B cell (primary cell): Measurements from ENCODE around the gene DAD1. TPM values are rescaled to one million over a fixed set of nuclear protein-coding genes. Genes with fewer than 3 reads are reported as not detected.
"Not testable (repeated sequence)": the region's sequence is repeated elsewhere in the genome, so short reads cannot be mapped to it uniquely, and the experiment has no call there.

Experiments
- ATAC-seq: fragments of 200-7000 bp; cut with Tn5 transposase; one replicate; pipeline ENCODE4 v1.10.0; 2021; ENCODE audit warnings: low read depth, mild to moderate bottlenecking, moderate number of reproducible peaks, moderate library complexity
- CTCF ChIA-PET: fragments of 350-600 bp; sonication (Branson Sonifier 250); formaldehyde crosslinking; loops from one replicate; lab custom pipeline; 2021; ENCODE audit warnings: antibody characterized with exemption, inconsistent platforms; lab: Charles Lee
- POLR2A ChIA-PET: fragments of 350-600 bp; sonication (Branson Sonifier 250); formaldehyde crosslinking; loops from one replicate; lab custom pipeline; 2021; ENCODE audit warnings: antibody characterized with exemption; lab: Charles Lee
- DNase-seq: peaks from one replicate; pipeline ENCODE4 v3.0.0; 2013
- H2AFZ ChIP-seq: 2 replicates; pipeline ENCODE4 v1.6.1; 2012; ENCODE audit warnings: mild to moderate bottlenecking, low read depth, low read length; ENCODE audit not compliant: insufficient read depth, poor library complexity, severe bottlenecking
- H3K27ac ChIP-seq, 2 donors: 1 replicate in 1 of 2; 2 replicates in 1 of 2; pipeline ENCODE4 v1.5.1; 2012 to 2013; ENCODE audit warnings: low read length in 2 of 2, mild to moderate bottlenecking in 2 of 2, moderate library complexity in 1 of 2
- H3K27me3 ChIP-seq, 4 experiments: fragments of 200-600 bp in 1 of 4; sonication (generic) in 1 of 4; replicated peaks in 1 of 4; 1 replicate in 2 of 4; 2 replicates in 2 of 4; pipeline versions ENCODE4 v1.6.1 to v1.7.0; 2013 to 2016; ENCODE audit warnings: low read length in 3 of 4, mild to moderate bottlenecking in 2 of 4, mixed read lengths in 1 of 4, moderate library complexity in 1 of 4; ENCODE audit not compliant: insufficient read depth in 4 of 4, control insufficient read depth in 3 of 4; ENCODE audit errors: control extremely low read depth in 1 of 4
- H3K36me3 ChIP-seq, 2 experiments: replicated peaks in 1 of 2; 1 replicate in 1 of 2; 2 replicates in 1 of 2; pipeline versions ENCODE4 v1.6.1 to v1.7.1; 2013; ENCODE audit warnings: low read length in 1 of 2; ENCODE audit not compliant: insufficient read depth in 2 of 2, control insufficient read depth in 1 of 2; ENCODE audit errors: control extremely low read depth in 1 of 2, extremely low read depth in 1 of 2
- H3K4me1 ChIP-seq, 2 donors: fragments of 200-600 bp in 1 of 2; sonication (generic) in 1 of 2; 1 replicate in 1 of 2; 2 replicates in 1 of 2; pipeline versions ENCODE4 v1.5.1 to v1.6.1; 2013 to 2017; ENCODE audit warnings: low read length in 2 of 2; ENCODE audit not compliant: control insufficient read depth in 2 of 2, insufficient read depth in 2 of 2
- H3K4me2 ChIP-seq: replicated peaks from 2 replicates; pipeline ENCODE3; 2012; ENCODE audit warnings: mild to moderate bottlenecking, low read depth, low read length; ENCODE audit not compliant: poor library complexity, severe bottlenecking
- H3K4me3 ChIP-seq, 5 experiments: fragments of 200-600 bp in 1 of 5; sonication (generic) in 1 of 5; 1 replicate in 3 of 5; 2 replicates in 2 of 5; pipeline versions ENCODE4 v1.5.1 to v1.7.0; 2011 to 2016; ENCODE audit warnings: low read length in 4 of 5, mild to moderate bottlenecking in 4 of 5, low read depth in 2 of 5, control low read depth in 1 of 5, moderate library complexity in 1 of 5; ENCODE audit not compliant: insufficient read depth in 1 of 5; ENCODE audit errors: control extremely low read depth in 1 of 5, extremely low read depth in 1 of 5
- H3K79me2 ChIP-seq: fragments of 200-600 bp; sonication (generic); one replicate; pipeline ENCODE4 v1.6.0; 2016; ENCODE audit warnings: low read length; ENCODE audit not compliant: control insufficient read depth, insufficient read depth
- H3K9ac ChIP-seq: fragments of 200-600 bp; sonication (generic); 2 replicates; pipeline ENCODE4 v1.6.1; 2017; ENCODE audit warnings: mild to moderate bottlenecking, low read length, moderate library complexity
- H3K9me3 ChIP-seq, 3 donors: one replicate each; pipeline versions ENCODE4 v1.6.1 to v1.7.1; 2013; ENCODE audit warnings: low read length in 2 of 3; ENCODE audit not compliant: control insufficient read depth in 2 of 3, insufficient read depth in 1 of 3; ENCODE audit errors: control extremely low read depth in 1 of 3
- H4K20me1 ChIP-seq: 2 replicates; pipeline ENCODE4 v1.6.0; 2012; ENCODE audit warnings: mild to moderate bottlenecking, low read length; ENCODE audit not compliant: insufficient read depth, control insufficient read depth, poor library complexity, severe bottlenecking
- H3K27ac Mint-ChIP-seq: one replicate; pipeline ENCODE4 v1.8.0; 2021; ENCODE audit warnings: mixed read lengths
- H3K27me3 Mint-ChIP-seq: one replicate; pipeline ENCODE4 v1.8.0; 2021; ENCODE audit warnings: mixed read lengths
- H3K4me1 Mint-ChIP-seq: one replicate; pipeline ENCODE4 v1.8.0; 2021; ENCODE audit warnings: mixed read lengths
- H3K4me3 Mint-ChIP-seq: one replicate; pipeline ENCODE4 v1.8.0; 2021; ENCODE audit warnings: mixed read lengths
- H3K9me3 Mint-ChIP-seq: one replicate; pipeline ENCODE4 v1.8.0; 2022; ENCODE audit warnings: mixed read lengths; ENCODE audit not compliant: insufficient read depth
- CTCF ChIP-seq: fragments of 200-600 bp; IDR thresholded peaks from one replicate; pipeline ENCODE4 v1.8.0; 2022; ENCODE audit warnings: antibody characterized with exemption, mild to moderate bottlenecking
- EZH2 ChIP-seq: IDR thresholded peaks from 2 replicates; pipeline ENCODE4 v1.6.1; 2012; ENCODE audit warnings: borderline replicate concordance, low read depth, mild to moderate bottlenecking, moderate library complexity, low read length; ENCODE audit not compliant: insufficient read depth, poor library complexity, severe bottlenecking
- WGBS: methylation state at CpG from one replicate; pipeline ENCODE4 v1.1.5; 2013; ENCODE audit warnings: missing lambda C conversion rate; ENCODE audit not compliant: insufficient coverage; 5-methylcytosine and 5-hydroxymethylcytosine counted together
- intact Hi-C: fragments of 100-400 bp; cut with micrococcal nuclease; formaldehyde crosslinking; loops from one replicate; pipeline ENCODE4 v1.10.0; 2022
- polyA plus RNA-seq: library from polyadenylated mRNA; depleted of rRNA; stranded (reverse); fragments of >200 nt; gene quantifications from 2 replicates; pipeline ENCODE4 v1.2.3, GENCODE V29; 2012
- total RNA-seq, 2 donors: library from RNA; stranded (reverse); fragments of 120-200 nt in 1 of 2; gene quantifications; 1 replicate in 1 of 2; 2 replicates in 1 of 2; pipeline versions ENCODE4 v1.2.3 to v1.2.4, GENCODE V29; 2013 to 2022

The DAD1 gene
- total and polyA plus RNA-seq, 2 donors (not counting 1 experiment from before 2014, with no cell fraction given): 77.4 to 114 TPM

GRCh38 chr14:22544881-22545420 lies 44.1 kb downstream of the DAD1 start:
- ATAC-seq: no peak
- Histone ChIP-seq H3K27me3 (no peaks in the 10 kb centered on the region), H3K27ac (no peak overlapping the region), H3K4me1 (peaks cover 11 to 17% of the 10 kb centered on the region in 2 donors), H3K4me3 (no peak overlapping the region), H2AFZ (no peak overlapping the region), H3K4me2 (no peak overlapping the region), H3K79me2 (peaks cover 4% of the 10 kb centered on the region), H4K20me1 (no peaks in the 10 kb centered on the region), H3K9ac (no peak overlapping the region), H3K9me3 (no peaks in the 10 kb centered on the region), H3K36me3 (peaks cover 0 to 2% of the 10 kb centered on the region in 2 experiments)
- TF ChIP-seq CTCF (no peak), EZH2 (no peak)
- POLR2A ChIA-PET: interaction anchor here (2.6 kb wide), 1 partner anchor 11 kb away, joined by 8 read pairs; no protein-coding TSS in a partner anchor
- Mint-ChIP-seq H3K4me3 (no peak overlapping the region), H3K27ac (peak overlapping the region; percentile 5), H3K9me3 (no peaks in the 10 kb centered on the region), H3K27me3 (no peaks in the 10 kb centered on the region), H3K4me1 (peaks cover 53% of the 10 kb centered on the region)
- CTCF ChIA-PET: interaction anchor here (1.1 to 1.7 kb wide), 6 partner anchors 8 to 153 kb away, joined by 3 to 6 read pairs (median 4); no protein-coding TSS in a partner anchor
- 7% methylated on average over 3 of the region's 8 CpGs for WGBS
- DNase-seq: no peak
- intact Hi-C loops: loop anchor here (5.0 kb wide), 1 partner anchor 38 kb away; no protein-coding TSS in a partner anchor

GRCh38 chr14:22544406-22544805 lies 44.6 kb downstream of the DAD1 start:
- Histone ChIP-seq H3K36me3 (peaks cover 0 to 2% of the 10 kb centered on the region in 2 experiments), H3K4me2 (no peak overlapping the region), H3K79me2 (peaks cover 8% of the 10 kb centered on the region), H4K20me1 (no peaks in the 10 kb centered on the region), H3K9ac (no peak overlapping the region), H3K27me3 (no peaks in the 10 kb centered on the region), H3K27ac (no peak overlapping the region), H2AFZ (no peak overlapping the region), H3K9me3 (no peaks in the 10 kb centered on the region), H3K4me3 (no peak overlapping the region), H3K4me1 (peaks cover 6 to 12% of the 10 kb centered on the region in 2 donors)
- TF ChIP-seq EZH2 (no peak), CTCF (no peak)
- no peaks in the 10 kb centered on the region for H3K27me3 Mint-ChIP-seq
- ATAC-seq (no peak), DNase-seq (no peak)
- WGBS: 100% methylated on average over 2 of the region's 2 CpGs
- CTCF ChIA-PET: interaction anchor here (1.1 to 1.4 kb wide), 2 partner anchors 63 to 152 kb away, joined by 3 to 4 read pairs; no protein-coding TSS in a partner anchor
- H3K4me3 Mint-ChIP-seq: no peak overlapping the region
- peaks cover 52% of the 10 kb centered on the region for H3K4me1 Mint-ChIP-seq
- no peak overlapping the region for H3K27ac Mint-ChIP-seq
- H3K9me3 Mint-ChIP-seq: no peaks in the 10 kb centered on the region
- POLR2A ChIA-PET: no interaction called here
- intact Hi-C loops: loop anchor here (5.0 kb wide), 1 partner anchor 37 kb away; no protein-coding TSS in a partner anchor

- intact Hi-C loops: loop anchor here (5.0 kb wide), 1 partner anchor 36 kb away; no protein-coding TSS in a partner anchor
These were observed 45.3 kb downstream of the DAD1 start for GRCh38 chr14:22543570-22544357.

More at GRCh38 chr14:22543570-22544357, 45.3 kb downstream of the DAD1 start:
- 100% methylated on average over 1 of the region's 13 CpGs for WGBS
- H3K4me1 ChIP-seq, H3K9ac ChIP-seq, H3K9me3 ChIP-seq, H3K4me2 ChIP-seq, H3K27me3 Mint-ChIP-seq, H3K4me3 Mint-ChIP-seq, H2AFZ ChIP-seq, H3K27ac Mint-ChIP-seq, CTCF ChIA-PET, H3K9me3 Mint-ChIP-seq, ATAC-seq, H4K20me1 ChIP-seq, DNase-seq, H3K27ac ChIP-seq, H3K27me3 ChIP-seq, H3K36me3 ChIP-seq, H3K4me3 ChIP-seq, H3K79me2 ChIP-seq: not testable (repeated sequence)
- H3K4me1 Mint-ChIP-seq: peaks cover 52% of the 10 kb centered on the region
- POLR2A ChIA-PET: interaction anchor here (0.7 kb wide), 1 partner anchor 306 kb away, joined by 8 read pairs; no protein-coding TSS in a partner anchor
